Mesothelial cell of epicardium (in vitro differentiated cells): Measurements from ENCODE around the gene FBN3. TPM values are rescaled to one million over a fixed set of nuclear protein-coding genes. Genes with fewer than 3 reads are reported as not detected.

Source experiments
- DNase-seq, 2 experiments: peaks; one replicate each; pipeline ENCODE4 v3.0.0; 2021; ENCODE audit warnings: low spot score in 2 of 2; ENCODE audit not compliant: unreplicated experiment in 2 of 2
- H3K27ac Mint-ChIP-seq: 2 replicates; pipeline ENCODE4 v1.8.0; 2021; ENCODE audit warnings: mixed read lengths
- H3K27me3 Mint-ChIP-seq: 2 replicates; pipeline ENCODE4 v1.8.0; 2021; ENCODE audit warnings: low read depth, mixed read lengths
- H3K36me3 Mint-ChIP-seq: 2 replicates; pipeline ENCODE4 v1.8.0; 2021; ENCODE audit warnings: mixed read lengths
- H3K4me1 Mint-ChIP-seq: 2 replicates; pipeline ENCODE4 v1.8.0; 2021; ENCODE audit warnings: mixed read lengths
- H3K4me3 Mint-ChIP-seq: 2 replicates; pipeline ENCODE4 v1.8.0; 2021; ENCODE audit warnings: mild to moderate bottlenecking, moderate library complexity, mixed read lengths
- H3K9me3 Mint-ChIP-seq: 2 replicates; pipeline ENCODE4 v1.8.0; 2021; ENCODE audit warnings: mixed read lengths
- CTCF ChIP-seq: fragments of 200-600 bp; sonication (generic); IDR thresholded peaks from one replicate; pipeline ENCODE4 v1.5.0; 2021; ENCODE audit warnings: antibody characterized with exemption; ENCODE audit not compliant: unreplicated experiment
- total RNA-seq: library from RNA; stranded (reverse); gene quantifications from 3 replicates; pipeline ENCODE4 v1.2.1, GENCODE V29; 2021

The FBN3 gene
- total RNA-seq, 1 donor from 2014 or later, result 120 TPM

- H3K4me3 Mint-ChIP-seq, result no peak overlapping the region
- no peaks in the 10 kb centered on the region for H3K27me3 Mint-ChIP-seq
- H3K9me3 Mint-ChIP-seq, result no peaks in the 10 kb centered on the region
- DNase-seq, result no peak
- no peak for TF ChIP-seq CTCF
- no peaks in the 10 kb centered on the region for H3K4me1 Mint-ChIP-seq
- H3K36me3 Mint-ChIP-seq, result peaks cover 23% of the 10 kb centered on the region
- no peak overlapping the region for H3K27ac Mint-ChIP-seq
Observed at GRCh38 chr19:8120636-8121480, 28.5 kb downstream of the FBN3 start.

- Mint-ChIP-seq H3K4me3 (no peak overlapping the region), H3K27ac (no peak overlapping the region), H3K36me3 (peaks cover 19% of the 10 kb centered on the region), H3K9me3 (no peaks in the 10 kb centered on the region), H3K4me1 (no peaks in the 10 kb centered on the region), H3K27me3 (no peaks in the 10 kb centered on the region)
- DNase-seq, result no peak
- TF ChIP-seq CTCF, result no peak
Observed at GRCh38 chr19:8117991-8118390, 31.4 kb downstream of the FBN3 start.

- Mint-ChIP-seq H3K4me3 (no peak overlapping the region), H3K9me3 (no peaks in the 10 kb centered on the region), H3K27ac (no peak overlapping the region), H3K27me3 (no peaks in the 10 kb centered on the region), H3K4me1 (no peaks in the 10 kb centered on the region), H3K36me3 (peaks cover 28% of the 10 kb centered on the region)
- no peak for DNase-seq
- no peak for TF ChIP-seq CTCF
Observed at GRCh38 chr19:8116437-8117293, 32.7 kb downstream of the FBN3 start.

GRCh38 chr19:8115805-8116396 is 33.5 kb downstream of the FBN3 start:
- no peaks in the 10 kb centered on the region for H3K4me1 Mint-ChIP-seq
- TF ChIP-seq CTCF, result no peak
- peaks cover 29% of the 10 kb centered on the region for H3K36me3 Mint-ChIP-seq
- no peak overlapping the region for H3K4me3 Mint-ChIP-seq
- no peak for DNase-seq
- no peaks in the 10 kb centered on the region for H3K27me3 Mint-ChIP-seq
- no peak overlapping the region for H3K27ac Mint-ChIP-seq
- no peaks in the 10 kb centered on the region for H3K9me3 Mint-ChIP-seq

GRCh38 chr19:8113017-8113416 is 36.4 kb downstream of the FBN3 start:
- Mint-ChIP-seq H3K27ac (no peak overlapping the region), H3K27me3 (no peaks in the 10 kb centered on the region), H3K36me3 (peaks cover 26% of the 10 kb centered on the region), H3K4me3 (no peak overlapping the region), H3K4me1 (no peaks in the 10 kb centered on the region), H3K9me3 (no peaks in the 10 kb centered on the region)
- no peak for DNase-seq
- no peak for TF ChIP-seq CTCF
